Fibroblast of the conjunctiva (primary cell): ENCODE results near the gene OPA3.
"Not testable (repeated sequence)": the region's sequence is repeated elsewhere in the genome, so short reads cannot be mapped to it uniquely, and the experiment has no call there.

Source experiments
- DNase-seq: peaks from one replicate; pipeline ENCODE4 v3.0.0-alpha.2; 2010; ENCODE audit warnings: low read depth

Gene OPA3

GRCh38 chr19:45584332-45585157, at the start of gene OPA3:
TSS of gene OPA3 (minus strand) at chr19:45584802. CDS start at chr19:45584764, 38 bp downstream.
- DNase-seq, result peak; percentile 100

GRCh38 chr19:45632468-45633196, 48.0 kb upstream of the OPA3 start:
- peak; percentile 88 for DNase-seq

- DNase-seq, result peak; percentile 64
These were observed 45.9 kb upstream of the OPA3 start for GRCh38 chr19:45630463-45630862.

GRCh38 chr19:45629704-45630103, 45.1 kb upstream of the OPA3 start:
- DNase-seq, result no peak

- not testable (repeated sequence) for DNase-seq
These were observed 43.6 kb upstream of the OPA3 start for GRCh38 chr19:45628219-45628618.

- no peak for DNase-seq
These were observed 39.4 kb upstream of the OPA3 start for GRCh38 chr19:45623984-45624383.

- no peak for DNase-seq
These were observed 37.4 kb upstream of the OPA3 start for GRCh38 chr19:45621976-45622503.

- no peak for DNase-seq
These were observed 36.8 kb upstream of the OPA3 start for GRCh38 chr19:45621389-45621788.

- no peak for DNase-seq
These were observed 32.1 kb upstream of the OPA3 start for GRCh38 chr19:45616704-45617017.

- peak; percentile 92 for DNase-seq
These were observed 31.4 kb upstream of the OPA3 start for GRCh38 chr19:45615795-45616703.

- not testable (repeated sequence) for DNase-seq
These were observed 30.5 kb upstream of the OPA3 start for GRCh38 chr19:45615056-45615455.

GRCh38 chr19:45613926-45614725, 29.5 kb upstream of the OPA3 start:
- peak; percentile 70 for DNase-seq

GRCh38 chr19:45608948-45609347, 24.3 kb upstream of the OPA3 start:
- no peak for DNase-seq

GRCh38 chr19:45607071-45608029, 22.7 kb upstream of the OPA3 start:
- DNase-seq, result peak; percentile 36

- DNase-seq, result no peak
These were observed 17.1 kb upstream of the OPA3 start, which contains the start of gene GPR4 for GRCh38 chr19:45601524-45602374. TSS of gene GPR4 (minus strand) at chr19:45602212. CDS start at chr19:45591866, 10,346 bp downstream.

GRCh38 chr19:45601115-45601514, 16.5 kb upstream of the OPA3 start:
- DNase-seq, result no peak

- no peak for DNase-seq
These were observed 15.8 kb upstream of the OPA3 start for GRCh38 chr19:45600340-45600885.

- no peak for DNase-seq
These were observed 14.7 kb upstream of the OPA3 start for GRCh38 chr19:45599286-45599685.
